DOHH2 (cell line): Measurements from ENCODE around the gene PLCL1.

ENCODE experiments used
- H3F3A ChIP-seq: fragments of 200-600 bp; sonication (generic), shearing (Covaris generic); 2 replicates; pipeline ENCODE4 v1.6.0; 2016; ENCODE audit warnings: antibody characterized with exemption, mild to moderate bottlenecking; ENCODE audit not compliant: control insufficient read depth, insufficient read depth
- H3K27ac ChIP-seq: fragments of 200-600 bp; sonication (generic); 2 replicates; pipeline ENCODE4 v1.5.1; 2014; ENCODE audit warnings: low read depth, mild to moderate bottlenecking, low read length, moderate library complexity
- H3K27me3 ChIP-seq: fragments of 200-600 bp; sonication (generic); 2 replicates; pipeline ENCODE4 v1.6.1; 2014; ENCODE audit warnings: mild to moderate bottlenecking, low read length, mixed read lengths; ENCODE audit not compliant: control insufficient read depth
- H3K36me3 ChIP-seq: fragments of 200-600 bp; sonication (generic); 2 replicates; pipeline ENCODE4 v1.6.1; 2014; ENCODE audit warnings: mild to moderate bottlenecking, low read length, moderate library complexity, mixed read lengths; ENCODE audit not compliant: control insufficient read depth
- H3K4me1 ChIP-seq: fragments of 200-600 bp; sonication (generic); 2 replicates; pipeline ENCODE4 v1.6.1; 2014; ENCODE audit warnings: mild to moderate bottlenecking, low read length, mixed read lengths; ENCODE audit not compliant: control insufficient read depth
- H3K4me2 ChIP-seq: fragments of 200-600 bp; sonication (generic); 2 replicates; pipeline ENCODE4 v1.6.0; 2014; ENCODE audit warnings: mild to moderate bottlenecking, low read length, moderate library complexity
- H3K4me3 ChIP-seq: fragments of 200-600 bp; sonication (generic); 2 replicates; pipeline ENCODE4 v1.5.1; 2014; ENCODE audit warnings: mild to moderate bottlenecking, low read length, mixed read lengths
- H3K79me2 ChIP-seq: fragments of 200-600 bp; sonication (generic); 2 replicates; pipeline ENCODE4 v1.6.1; 2014; ENCODE audit warnings: mild to moderate bottlenecking, low read length, mixed read lengths; ENCODE audit not compliant: control insufficient read depth
- H3K9me2 ChIP-seq: fragments of 200-600 bp; sonication (generic); replicated peaks from 2 replicates; pipeline ENCODE4 v1.6.1; 2014; ENCODE audit warnings: mild to moderate bottlenecking, low read length, mixed read lengths; ENCODE audit not compliant: control insufficient read depth
- H3K9me3 ChIP-seq: fragments of 200-600 bp; sonication (generic); 2 replicates; pipeline ENCODE4 v1.6.1; 2014; ENCODE audit warnings: antibody characterized with exemption, low read length, mixed read lengths; ENCODE audit not compliant: control insufficient read depth, insufficient read depth
- H4K20me1 ChIP-seq: fragments of 200-600 bp; sonication (generic); 2 replicates; pipeline ENCODE4 v1.6.0; 2014; ENCODE audit warnings: low read depth, mild to moderate bottlenecking, antibody characterized with exemption, low read length, moderate library complexity; ENCODE audit not compliant: control insufficient read depth, insufficient read depth
- CTCF ChIP-seq: fragments of 200-600 bp; sonication (generic); IDR thresholded peaks from one replicate; pipeline ENCODE4 v1.5.1; 2014; ENCODE audit warnings: antibody characterized with exemption, mild to moderate bottlenecking, low read depth, low read length; ENCODE audit not compliant: poor library complexity, severe bottlenecking
- EZH2phosphoT487 ChIP-seq: fragments of 200-600 bp; sonication (generic); IDR thresholded peaks from 2 replicates; pipeline ENCODE4 v1.6.1; 2017; ENCODE audit warnings: borderline replicate concordance, mild to moderate bottlenecking, antibody characterized with exemption, low read length, moderate library complexity, mixed read lengths

The PLCL1 gene

DNA sequence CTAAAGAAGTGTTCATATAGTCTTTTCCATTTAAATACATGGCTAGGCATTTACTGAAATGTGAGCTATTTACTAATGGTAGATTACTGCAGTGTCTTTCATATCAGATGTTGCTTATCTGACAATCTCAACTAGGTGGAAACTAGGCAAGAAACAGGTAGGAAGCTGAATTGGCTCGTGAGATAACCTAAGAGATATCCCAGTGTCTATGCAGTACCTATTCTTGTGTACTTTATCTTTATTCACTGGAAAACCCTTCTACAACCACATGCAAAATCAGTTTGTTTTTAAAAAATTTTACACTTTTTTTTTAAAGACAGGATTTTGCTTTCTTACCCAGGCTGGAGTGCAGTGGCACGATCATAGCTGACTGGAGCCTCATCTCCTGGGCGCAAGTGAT is 63.8 kb downstream of the PLCL1 start:
- no peaks in the 10 kb centered on the region for H3K9me3 ChIP-seq
- H3K4me1 ChIP-seq = no peaks in the 10 kb centered on the region
- no peak overlapping the region for H3K27ac ChIP-seq
- no peaks in the 10 kb centered on the region for H3F3A ChIP-seq
- no peak overlapping the region for H3K4me3 ChIP-seq
- no peaks in the 10 kb centered on the region for H3K79me2 ChIP-seq
- H3K9me2 ChIP-seq = no peaks in the 10 kb centered on the region
- TF ChIP-seq EZH2phosphoT487 (no peak), CTCF (no peak)
- H4K20me1 ChIP-seq = no peaks in the 10 kb centered on the region
- no peaks in the 10 kb centered on the region for H3K27me3 ChIP-seq
- H3K4me2 ChIP-seq = no peak overlapping the region
- no peaks in the 10 kb centered on the region for H3K36me3 ChIP-seq

GRCh38 chr2:197869041-197869440 is 64.6 kb downstream of the PLCL1 start:
- Histone ChIP-seq H3F3A (no peaks in the 10 kb centered on the region), H3K36me3 (no peaks in the 10 kb centered on the region), H3K9me2 (no peaks in the 10 kb centered on the region), H3K79me2 (no peaks in the 10 kb centered on the region), H3K27me3 (no peaks in the 10 kb centered on the region), H3K4me3 (no peak overlapping the region), H3K4me1 (no peaks in the 10 kb centered on the region), H4K20me1 (no peaks in the 10 kb centered on the region), H3K27ac (no peak overlapping the region), H3K4me2 (no peak overlapping the region), H3K9me3 (no peaks in the 10 kb centered on the region)
- TF ChIP-seq CTCF (no peak), EZH2phosphoT487 (no peak)

GRCh38 chr2:197869501-197870111 is 65.2 kb downstream of the PLCL1 start:
- Histone ChIP-seq H3K36me3 (no peaks in the 10 kb centered on the region), H3K27ac (no peak overlapping the region)

More at GRCh38 chr2:197869501-197870111, 65.2 kb downstream of the PLCL1 start:
- no peaks in the 10 kb centered on the region for H3K9me2 ChIP-seq
- H3K4me1 ChIP-seq = no peaks in the 10 kb centered on the region
- H3K79me2 ChIP-seq = no peaks in the 10 kb centered on the region
- H4K20me1 ChIP-seq = no peaks in the 10 kb centered on the region
- TF ChIP-seq CTCF = no peak
- TF ChIP-seq EZH2phosphoT487 = no peak
- no peaks in the 10 kb centered on the region for H3F3A ChIP-seq
- H3K9me3 ChIP-seq = no peaks in the 10 kb centered on the region
- no peak overlapping the region for H3K4me3 ChIP-seq
- H3K27me3 ChIP-seq = no peaks in the 10 kb centered on the region
- no peak overlapping the region for H3K4me2 ChIP-seq
